SU-DHL-6 (cell line): ENCODE measurements around the gene TRPM1.

Source experiments
- CTCF ChIP-seq: fragments of 200-600 bp; sonication (generic); IDR thresholded peaks from one replicate; pipeline ENCODE4 v1.5.1; 2017; ENCODE audit warnings: antibody characterized with exemption, mild to moderate bottlenecking, low read length, moderate library complexity; ENCODE audit not compliant: insufficient read depth, poor library complexity, severe bottlenecking
- EZH2phosphoT487 ChIP-seq: fragments of 200-600 bp; sonication (generic), shearing (Covaris generic); conservative IDR thresholded peaks from 2 replicates; pipeline ENCODE4 v1.6.1; 2018; ENCODE audit warnings: mild to moderate bottlenecking, antibody characterized with exemption, low read length, moderate library complexity, mixed read lengths

GRCh38 chr15:31116423-31117030 is 15.0 kb upstream of the TRPM1 start:
- TF ChIP-seq CTCF (no peak), EZH2phosphoT487 (no peak)
